SU-DHL-6 (cell line): ENCODE measurements around the gene ACTN4.

Source experiments
- H2AFZ ChIP-seq: fragments of 200-600 bp; sonication (generic); 2 replicates; pipeline ENCODE4 v1.6.1; 2014; ENCODE audit warnings: low read depth, mild to moderate bottlenecking, moderate library complexity, mixed read lengths, antibody characterized with exemption, low read length; ENCODE audit not compliant: severe bottlenecking
- H3F3A ChIP-seq: fragments of 200-600 bp; shearing (Covaris generic); 2 replicates; pipeline ENCODE4 v1.6.0; 2016; ENCODE audit warnings: antibody characterized with exemption, mild to moderate bottlenecking; ENCODE audit not compliant: insufficient read depth
- H3K27ac ChIP-seq: fragments of 200-600 bp; sonication (generic); 2 replicates; pipeline ENCODE4 v1.5.1; 2016; ENCODE audit warnings: low read depth, mild to moderate bottlenecking, low read length, moderate library complexity, mixed read lengths
- H3K27me3 ChIP-seq: fragments of 200-600 bp; sonication (generic), shearing (Covaris generic); 2 replicates; pipeline ENCODE4 v1.6.0; 2014; ENCODE audit warnings: mild to moderate bottlenecking, low read length
- H3K36me3 ChIP-seq: fragments of 200-600 bp; sonication (generic); 2 replicates; pipeline ENCODE4 v1.6.1; 2014; ENCODE audit warnings: mild to moderate bottlenecking, low read length, mixed read lengths
- H3K4me2 ChIP-seq: fragments of 300-600, 200-600 bp; shearing (Covaris generic), sonication (generic); 2 replicates; pipeline ENCODE4 v1.6.0; 2014; ENCODE audit warnings: low read length, low read depth, mild to moderate bottlenecking; ENCODE audit not compliant: poor library complexity, severe bottlenecking
- H3K4me3 ChIP-seq: fragments of 200-600 bp; sonication (generic); 2 replicates; pipeline ENCODE4 v1.5.1; 2014; ENCODE audit warnings: antibody characterized with exemption, low read length, mild to moderate bottlenecking, mixed read lengths; ENCODE audit not compliant: insufficient read depth, poor library complexity, severe bottlenecking
- H3K79me2 ChIP-seq: fragments of 200-600 bp; sonication (generic); 2 replicates; pipeline ENCODE4 v1.6.1; 2014; ENCODE audit warnings: mild to moderate bottlenecking, low read length, moderate library complexity; ENCODE audit not compliant: insufficient read depth
- H3K9ac ChIP-seq: fragments of 200-600 bp; sonication (generic); 2 replicates; pipeline ENCODE4 v1.7.0; 2014; ENCODE audit warnings: mild to moderate bottlenecking, low read length
- H3K9me2 ChIP-seq: fragments of 200-600 bp; sonication (generic); replicated peaks from 2 replicates; pipeline ENCODE4 v1.6.1; 2014; ENCODE audit warnings: low read length; ENCODE audit not compliant: insufficient read depth
- H3K9me3 ChIP-seq: fragments of 200-600 bp; sonication (generic); 2 replicates; pipeline ENCODE4 v1.6.1; 2014; ENCODE audit warnings: low read length, mixed read lengths; ENCODE audit not compliant: insufficient read depth
- H4K20me1 ChIP-seq: fragments of 200-600 bp; sonication (generic); 2 replicates; pipeline ENCODE4 v1.6.1; 2014; ENCODE audit warnings: low read depth, mild to moderate bottlenecking, antibody characterized with exemption, low read length, moderate library complexity, mixed read lengths
- CTCF ChIP-seq: fragments of 200-600 bp; sonication (generic); IDR thresholded peaks from one replicate; pipeline ENCODE4 v1.5.1; 2017; ENCODE audit warnings: antibody characterized with exemption, mild to moderate bottlenecking, low read length, moderate library complexity; ENCODE audit not compliant: insufficient read depth, poor library complexity, severe bottlenecking
- EZH2phosphoT487 ChIP-seq: fragments of 200-600 bp; sonication (generic), shearing (Covaris generic); conservative IDR thresholded peaks from 2 replicates; pipeline ENCODE4 v1.6.1; 2018; ENCODE audit warnings: mild to moderate bottlenecking, antibody characterized with exemption, low read length, moderate library complexity, mixed read lengths

ACTN4 gene

GRCh38 chr19:38705197-38706019, 58.0 kb downstream of the ACTN4 start:
- no peaks in the 10 kb centered on the region for H3K79me2 ChIP-seq
- H3F3A ChIP-seq: no peaks in the 10 kb centered on the region
- no peaks in the 10 kb centered on the region for H3K9me2 ChIP-seq
- no peak overlapping the region for H3K27ac ChIP-seq
- no peak overlapping the region for H3K4me2 ChIP-seq
- TF ChIP-seq CTCF: no peak
- no peak for TF ChIP-seq EZH2phosphoT487
- no peak overlapping the region for H3K4me3 ChIP-seq
- no peaks in the 10 kb centered on the region for H4K20me1 ChIP-seq
- H3K27me3 ChIP-seq: no peaks in the 10 kb centered on the region
- no peak overlapping the region for H2AFZ ChIP-seq
- H3K9ac ChIP-seq: no peak overlapping the region
- no peaks in the 10 kb centered on the region for H3K9me3 ChIP-seq
- H3K36me3 ChIP-seq: no peaks in the 10 kb centered on the region

GRCh38 chr19:38706792-38707511, 59.5 kb downstream of the ACTN4 start:
- H3K4me2 ChIP-seq: no peak overlapping the region
- no peaks in the 10 kb centered on the region for H3K79me2 ChIP-seq
- no peak overlapping the region for H3K4me3 ChIP-seq
- no peak for TF ChIP-seq EZH2phosphoT487
- TF ChIP-seq CTCF: no peak
- no peaks in the 10 kb centered on the region for H3K27me3 ChIP-seq
- no peaks in the 10 kb centered on the region for H3F3A ChIP-seq
- no peaks in the 10 kb centered on the region for H3K9me3 ChIP-seq
- no peak overlapping the region for H2AFZ ChIP-seq
- H3K27ac ChIP-seq: no peak overlapping the region
- no peaks in the 10 kb centered on the region for H3K36me3 ChIP-seq
- no peak overlapping the region for H3K9ac ChIP-seq
- no peaks in the 10 kb centered on the region for H4K20me1 ChIP-seq
- no peaks in the 10 kb centered on the region for H3K9me2 ChIP-seq

GRCh38 chr19:38707512-38708114, 60.2 kb downstream of the ACTN4 start:
- Histone ChIP-seq H3K9ac (no peak overlapping the region), H3F3A (no peaks in the 10 kb centered on the region), H2AFZ (no peak overlapping the region), H3K4me3 (no peak overlapping the region), H3K79me2 (no peaks in the 10 kb centered on the region), H3K36me3 (no peaks in the 10 kb centered on the region), H3K9me2 (no peaks in the 10 kb centered on the region), H3K4me2 (no peak overlapping the region), H3K9me3 (no peaks in the 10 kb centered on the region), H4K20me1 (no peaks in the 10 kb centered on the region), H3K27me3 (no peaks in the 10 kb centered on the region), H3K27ac (no peak overlapping the region)
- TF ChIP-seq CTCF: no peak
